Measurements from ENCODE around the gene LRRC8D.

GRCh38 chr1:89826594-89826993, 5.8 kb downstream of the LRRC8D start:
- TF ChIP-seq ZNF565 (CRISPR knock-in tag; conservative IDR thresholded peaks at IDR 0.05; ENCODE audit: low read depth), result no peak
- TF ChIP-seq ZNF8 (CRISPR knock-in tag; IDR thresholded peaks at IDR 0.05), result no peak
- no peak for TF ChIP-seq ISL1 (CRISPR knock-in tag; IDR thresholded peaks at IDR 0.05)
- no peak for TF ChIP-seq TOX (CRISPR knock-in tag; IDR thresholded peaks at IDR 0.05; ENCODE audit: borderline replicate concordance)
- TF ChIP-seq SNAI2 (CRISPR knock-in tag; IDR thresholded peaks at IDR 0.05), result no peak
- TF ChIP-seq PATZ1 (CRISPR knock-in tag; IDR thresholded peaks at IDR 0.05; ENCODE audit: borderline replicate concordance), result no peak
- TF ChIP-seq, protein P1, sequence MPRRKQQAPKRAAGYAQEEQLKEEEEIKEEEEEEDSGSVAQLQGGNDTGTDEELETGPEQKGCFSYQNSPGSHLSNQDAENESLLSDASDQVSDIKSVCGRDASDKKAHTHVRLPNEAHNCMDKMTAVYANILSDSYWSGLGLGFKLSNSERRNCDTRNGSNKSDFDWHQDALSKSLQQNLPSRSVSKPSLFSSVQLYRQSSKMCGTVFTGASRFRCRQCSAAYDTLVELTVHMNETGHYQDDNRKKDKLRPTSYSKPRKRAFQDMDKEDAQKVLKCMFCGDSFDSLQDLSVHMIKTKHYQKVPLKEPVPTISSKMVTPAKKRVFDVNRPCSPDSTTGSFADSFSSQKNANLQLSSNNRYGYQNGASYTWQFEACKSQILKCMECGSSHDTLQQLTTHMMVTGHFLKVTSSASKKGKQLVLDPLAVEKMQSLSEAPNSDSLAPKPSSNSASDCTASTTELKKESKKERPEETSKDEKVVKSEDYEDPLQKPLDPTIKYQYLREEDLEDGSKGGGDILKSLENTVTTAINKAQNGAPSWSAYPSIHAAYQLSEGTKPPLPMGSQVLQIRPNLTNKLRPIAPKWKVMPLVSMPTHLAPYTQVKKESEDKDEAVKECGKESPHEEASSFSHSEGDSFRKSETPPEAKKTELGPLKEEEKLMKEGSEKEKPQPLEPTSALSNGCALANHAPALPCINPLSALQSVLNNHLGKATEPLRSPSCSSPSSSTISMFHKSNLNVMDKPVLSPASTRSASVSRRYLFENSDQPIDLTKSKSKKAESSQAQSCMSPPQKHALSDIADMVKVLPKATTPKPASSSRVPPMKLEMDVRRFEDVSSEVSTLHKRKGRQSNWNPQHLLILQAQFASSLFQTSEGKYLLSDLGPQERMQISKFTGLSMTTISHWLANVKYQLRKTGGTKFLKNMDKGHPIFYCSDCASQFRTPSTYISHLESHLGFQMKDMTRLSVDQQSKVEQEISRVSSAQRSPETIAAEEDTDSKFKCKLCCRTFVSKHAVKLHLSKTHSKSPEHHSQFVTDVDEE (CRISPR knock-in tag; IDR thresholded peaks at IDR 0.05), result no peak
- TF ChIP-seq ZC3H10 (CRISPR knock-in tag; IDR thresholded peaks at IDR 0.05), result no peak
- no peak for TF ChIP-seq ARNTL (CRISPR knock-in tag; IDR thresholded peaks at IDR 0.05; ENCODE audit: borderline replicate concordance, low read depth)
- TF ChIP-seq CREB5 (CRISPR knock-in tag; IDR thresholded peaks at IDR 0.05; ENCODE audit: low read depth), result no peak
- no peak for TF ChIP-seq ZNF70 (CRISPR knock-in tag; IDR thresholded peaks at IDR 0.05)
- TF ChIP-seq BACH2 (CRISPR knock-in tag; IDR thresholded peaks at IDR 0.05; ENCODE audit: borderline replicate concordance), result no peak
- TF ChIP-seq CSDC2 (CRISPR knock-in tag; IDR thresholded peaks at IDR 0.05), result no peak

All from SK-N-SH treated with all-trans-retinoic acid at 6 μM for 48 hours (cell line).